ENCODE results near the gene PLA1A.

DNA sequence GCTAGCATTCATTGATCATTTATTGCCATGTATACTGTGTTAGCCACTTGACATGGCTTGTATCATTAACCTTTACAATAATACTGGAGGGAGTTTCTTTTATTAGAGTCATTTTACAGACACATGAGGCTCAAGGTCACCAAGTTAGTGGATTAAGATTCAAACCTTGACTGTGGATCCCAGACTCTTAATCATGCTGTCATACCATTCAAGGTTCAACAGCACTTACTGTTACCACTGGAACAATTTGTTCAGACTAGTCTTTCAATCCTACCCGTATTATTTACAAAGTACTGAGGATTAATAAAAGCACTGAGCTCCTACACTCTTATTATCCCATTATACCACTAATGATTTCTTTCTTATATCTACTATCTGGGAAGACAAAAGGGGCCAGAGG, 78.3 kb downstream of the PLA1A start:
- TF ChIP-seq, protein P1, sequence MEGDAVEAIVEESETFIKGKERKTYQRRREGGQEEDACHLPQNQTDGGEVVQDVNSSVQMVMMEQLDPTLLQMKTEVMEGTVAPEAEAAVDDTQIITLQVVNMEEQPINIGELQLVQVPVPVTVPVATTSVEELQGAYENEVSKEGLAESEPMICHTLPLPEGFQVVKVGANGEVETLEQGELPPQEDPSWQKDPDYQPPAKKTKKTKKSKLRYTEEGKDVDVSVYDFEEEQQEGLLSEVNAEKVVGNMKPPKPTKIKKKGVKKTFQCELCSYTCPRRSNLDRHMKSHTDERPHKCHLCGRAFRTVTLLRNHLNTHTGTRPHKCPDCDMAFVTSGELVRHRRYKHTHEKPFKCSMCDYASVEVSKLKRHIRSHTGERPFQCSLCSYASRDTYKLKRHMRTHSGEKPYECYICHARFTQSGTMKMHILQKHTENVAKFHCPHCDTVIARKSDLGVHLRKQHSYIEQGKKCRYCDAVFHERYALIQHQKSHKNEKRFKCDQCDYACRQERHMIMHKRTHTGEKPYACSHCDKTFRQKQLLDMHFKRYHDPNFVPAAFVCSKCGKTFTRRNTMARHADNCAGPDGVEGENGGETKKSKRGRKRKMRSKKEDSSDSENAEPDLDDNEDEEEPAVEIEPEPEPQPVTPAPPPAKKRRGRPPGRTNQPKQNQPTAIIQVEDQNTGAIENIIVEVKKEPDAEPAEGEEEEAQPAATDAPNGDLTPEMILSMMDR (conservative IDR thresholded peaks at IDR 0.05), result no peak
- TF ChIP-seq EZH2 (IDR thresholded peaks at IDR 0.05; ENCODE audit: low read depth), result no peak

All from PC-9 (cell line).